Osteoblast (primary cell): ENCODE results near the gene ZNF101. TPM values are rescaled to one million over a fixed set of nuclear protein-coding genes. Genes with fewer than 3 reads are reported as not detected.
"Not testable (repeated sequence)": the region's sequence is repeated elsewhere in the genome, so short reads cannot be mapped to it uniquely, and the experiment has no call there.

Source experiments
- DNase-seq: peaks from one replicate; pipeline ENCODE4 v3.0.0; 2011; ENCODE audit warnings: low spot score, mixed read lengths; ENCODE audit not compliant: insufficient read length; ENCODE audit errors: missing footprints
- H2AFZ ChIP-seq: 2 replicates; pipeline ENCODE4 v1.6.0; 2011; ENCODE audit warnings: mild to moderate bottlenecking, low read length
- H3K27ac ChIP-seq: 2 replicates; pipeline ENCODE4 v1.5.1; 2011; ENCODE audit warnings: mild to moderate bottlenecking, low read depth, low read length, moderate library complexity
- H3K27me3 ChIP-seq: 2 replicates; pipeline ENCODE4 v1.6.0; 2012; ENCODE audit warnings: mild to moderate bottlenecking, control low read depth, inconsistent platforms, low read length, moderate library complexity; ENCODE audit not compliant: insufficient read depth
- H3K36me3 ChIP-seq: 2 replicates; pipeline ENCODE4 v1.5.1; 2011; ENCODE audit warnings: mild to moderate bottlenecking, low read length, control low read depth, moderate library complexity; ENCODE audit not compliant: insufficient read depth
- H3K4me1 ChIP-seq: 2 replicates; pipeline ENCODE4 v1.5.1; 2011; ENCODE audit warnings: mild to moderate bottlenecking, low read length, control low read depth, moderate library complexity; ENCODE audit not compliant: insufficient read depth
- H3K4me2 ChIP-seq: 2 replicates; pipeline ENCODE4 v1.6.0; 2011; ENCODE audit warnings: mild to moderate bottlenecking, low read length; ENCODE audit not compliant: insufficient read depth
- H3K4me3 ChIP-seq: fragments of 200-600 bp; sonication (generic); 3 replicates; pipeline ENCODE4 v1.5.1; 2012; ENCODE audit warnings: mild to moderate bottlenecking, low read length, inconsistent platforms; ENCODE audit not compliant: insufficient read depth
- H3K79me2 ChIP-seq: 2 replicates; pipeline ENCODE4 v1.6.0; 2012; ENCODE audit warnings: mild to moderate bottlenecking, low read length, control low read depth, inconsistent platforms; ENCODE audit not compliant: insufficient read depth
- H3K9me3 ChIP-seq: 2 replicates; pipeline ENCODE4 v1.5.1; 2011; ENCODE audit warnings: low read depth, low read length, control low read depth
- H4K20me1 ChIP-seq: 2 replicates; pipeline ENCODE4 v1.6.0; 2012; ENCODE audit warnings: mild to moderate bottlenecking, low read length, control low read depth; ENCODE audit not compliant: insufficient read depth
- total RNA-seq: library from RNA; depleted of rRNA; stranded (reverse); fragments of >200 nt; gene quantifications from 2 replicates; pipeline ENCODE4 v1.2.3, GENCODE V29; 2012
- TF ChIP-seq, protein P1 (sequence below): IDR thresholded peaks from 2 replicates; pipeline ENCODE4 v1.5.1; 2011; ENCODE audit warnings: mild to moderate bottlenecking, low read depth, low read length, moderate library complexity; ENCODE audit errors: extremely low read depth

Gene ZNF101
- total RNA-seq, 1 donor: 7.2 TPM

DNA sequence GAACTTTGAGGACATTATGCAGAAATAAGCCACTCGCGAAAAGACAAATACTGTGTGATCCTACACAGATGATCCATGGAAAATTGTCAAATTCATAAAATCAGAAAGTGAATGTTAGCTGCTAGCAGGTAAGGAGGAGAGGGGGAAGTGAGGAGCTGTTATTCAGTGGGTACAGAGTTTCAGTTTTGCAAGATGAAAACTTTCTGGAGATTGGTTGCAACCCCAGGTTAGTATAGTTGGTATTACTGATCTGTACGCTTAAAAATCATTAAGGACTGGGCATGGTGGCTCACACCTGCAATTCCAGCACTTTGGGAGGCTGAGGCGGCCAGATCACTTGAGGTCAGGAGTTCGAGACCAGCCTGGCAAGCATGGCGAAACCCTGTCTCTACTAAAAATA lies 17.9 kb downstream of the ZNF101 start:
- no peaks in the 10 kb centered on the region for H3K79me2 ChIP-seq
- no peaks in the 10 kb centered on the region for H4K20me1 ChIP-seq
- no peaks in the 10 kb centered on the region for H3K36me3 ChIP-seq
- H3K9me3 ChIP-seq: no peaks in the 10 kb centered on the region
- TF ChIP-seq, protein P1, sequence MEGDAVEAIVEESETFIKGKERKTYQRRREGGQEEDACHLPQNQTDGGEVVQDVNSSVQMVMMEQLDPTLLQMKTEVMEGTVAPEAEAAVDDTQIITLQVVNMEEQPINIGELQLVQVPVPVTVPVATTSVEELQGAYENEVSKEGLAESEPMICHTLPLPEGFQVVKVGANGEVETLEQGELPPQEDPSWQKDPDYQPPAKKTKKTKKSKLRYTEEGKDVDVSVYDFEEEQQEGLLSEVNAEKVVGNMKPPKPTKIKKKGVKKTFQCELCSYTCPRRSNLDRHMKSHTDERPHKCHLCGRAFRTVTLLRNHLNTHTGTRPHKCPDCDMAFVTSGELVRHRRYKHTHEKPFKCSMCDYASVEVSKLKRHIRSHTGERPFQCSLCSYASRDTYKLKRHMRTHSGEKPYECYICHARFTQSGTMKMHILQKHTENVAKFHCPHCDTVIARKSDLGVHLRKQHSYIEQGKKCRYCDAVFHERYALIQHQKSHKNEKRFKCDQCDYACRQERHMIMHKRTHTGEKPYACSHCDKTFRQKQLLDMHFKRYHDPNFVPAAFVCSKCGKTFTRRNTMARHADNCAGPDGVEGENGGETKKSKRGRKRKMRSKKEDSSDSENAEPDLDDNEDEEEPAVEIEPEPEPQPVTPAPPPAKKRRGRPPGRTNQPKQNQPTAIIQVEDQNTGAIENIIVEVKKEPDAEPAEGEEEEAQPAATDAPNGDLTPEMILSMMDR: no peak
- no peak overlapping the region for H3K27ac ChIP-seq
- no peak overlapping the region for H3K4me2 ChIP-seq
- H3K4me1 ChIP-seq: no peaks in the 10 kb centered on the region
- H2AFZ ChIP-seq: no peak overlapping the region
- DNase-seq: no peak
- H3K4me3 ChIP-seq: no peak overlapping the region
- H3K27me3 ChIP-seq: no peaks in the 10 kb centered on the region

DNA sequence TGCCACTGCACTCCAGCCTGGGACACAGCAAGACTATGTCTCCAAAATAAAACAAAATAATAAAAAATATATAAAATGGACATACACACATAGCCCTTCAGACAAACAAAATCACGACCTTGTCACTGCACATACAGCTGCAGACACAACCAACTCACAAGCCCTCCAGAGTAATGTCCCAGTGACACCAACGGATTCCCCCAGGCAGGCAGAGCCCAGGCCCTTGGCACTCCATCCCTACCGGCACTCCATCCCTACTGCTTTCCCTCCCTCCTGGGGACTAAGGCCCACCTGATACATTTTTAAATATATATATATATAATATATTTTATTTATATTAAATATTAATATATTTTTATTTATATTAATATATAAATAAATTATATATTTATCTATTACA lies 18.5 kb downstream of the ZNF101 start:
- H3K36me3 ChIP-seq: no peaks in the 10 kb centered on the region
- H3K4me3 ChIP-seq: no peak overlapping the region
- no peaks in the 10 kb centered on the region for H4K20me1 ChIP-seq
- H2AFZ ChIP-seq: no peak overlapping the region
- TF ChIP-seq, protein P1: no peak
- no peaks in the 10 kb centered on the region for H3K79me2 ChIP-seq
- no peaks in the 10 kb centered on the region for H3K27me3 ChIP-seq
- H3K4me2 ChIP-seq: no peak overlapping the region
- H3K9me3 ChIP-seq: no peaks in the 10 kb centered on the region
- DNase-seq: peak; percentile 26
- no peaks in the 10 kb centered on the region for H3K4me1 ChIP-seq
- H3K27ac ChIP-seq: no peak overlapping the region

DNA sequence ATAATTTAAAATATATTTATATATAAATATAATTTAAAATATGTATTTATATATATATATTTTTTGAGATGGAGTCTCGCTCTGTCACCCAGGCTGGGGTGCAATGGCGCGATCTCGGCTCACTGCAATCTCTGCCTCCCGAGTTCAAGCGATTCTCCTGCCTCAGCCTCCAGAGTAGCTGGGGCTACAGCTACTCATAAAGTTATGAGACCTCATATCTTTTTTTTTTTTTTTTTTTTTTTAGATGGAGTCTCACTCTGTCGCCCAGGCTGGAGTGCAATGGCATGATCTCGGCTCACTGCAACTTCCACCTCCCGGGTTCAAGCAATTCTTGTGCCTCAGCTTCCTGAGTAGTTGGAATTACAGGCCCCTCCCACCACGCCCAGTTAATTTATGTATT lies 20.4 kb downstream of the ZNF101 start:
- H4K20me1 ChIP-seq, H3K4me2 ChIP-seq, H3K36me3 ChIP-seq, H3K9me3 ChIP-seq, H3K4me3 ChIP-seq, DNase-seq, H2AFZ ChIP-seq, H3K79me2 ChIP-seq, H3K27me3 ChIP-seq, H3K4me1 ChIP-seq, H3K27ac ChIP-seq: not testable (repeated sequence)

DNA sequence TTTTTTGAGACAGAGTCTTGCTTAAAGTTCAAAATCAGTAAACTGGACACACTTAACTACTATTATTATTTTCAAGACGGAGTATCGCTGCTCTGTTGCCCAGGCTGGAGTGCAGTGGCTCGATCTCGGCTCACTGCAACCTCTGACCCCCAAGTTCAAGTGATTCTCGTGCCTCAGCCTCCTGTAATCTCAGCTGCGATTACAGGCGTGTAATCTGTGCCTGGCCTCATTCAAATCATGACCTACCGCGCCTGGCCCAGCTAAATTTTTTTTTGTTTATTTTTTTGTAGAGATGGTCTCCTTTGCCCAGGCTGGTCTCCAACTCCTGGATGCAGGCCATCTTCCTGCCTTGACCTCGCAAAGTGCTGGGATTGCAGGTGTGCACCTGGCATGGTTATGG lies 23.0 kb downstream of the ZNF101 start:
- H3K4me3 ChIP-seq: no peak overlapping the region
- H2AFZ ChIP-seq: no peak overlapping the region
- no peak for DNase-seq
- H3K36me3 ChIP-seq: no peaks in the 10 kb centered on the region
- no peak overlapping the region for H3K4me2 ChIP-seq
- H3K4me1 ChIP-seq: no peaks in the 10 kb centered on the region
- H4K20me1 ChIP-seq: no peaks in the 10 kb centered on the region
- H3K9me3 ChIP-seq: no peaks in the 10 kb centered on the region
- no peak overlapping the region for H3K27ac ChIP-seq
- no peaks in the 10 kb centered on the region for H3K79me2 ChIP-seq
- TF ChIP-seq, protein P1: no peak
- no peaks in the 10 kb centered on the region for H3K27me3 ChIP-seq
